ENCODE data around the gene BEND5. TPM values are rescaled to one million over a fixed set of nuclear protein-coding genes. Genes with fewer than 3 reads are reported as not detected.

Gene BEND5
- total RNA-seq, 4 donors from 2014 or later: 0.47 to 1.5 (median 1.0) TPM; not detected in 1

- ATAC-seq (ENCODE audit: low FRiP score) (no peak), DNase-seq (ENCODE audit: low spot score) (no peak)
- TF ChIP-seq CTCF (IDR thresholded peaks at IDR 0.05): no peak
Measured at GRCh38 chr1:48686159-48686558, 90.5 kb downstream of the BEND5 start.

GRCh38 chr1:48684381-48684780 lies 92.3 kb downstream of the BEND5 start:
- DNase-seq (ENCODE audit: low spot score) (no peak), ATAC-seq (ENCODE audit: low FRiP score) (no peak)
- TF ChIP-seq CTCF (IDR thresholded peaks at IDR 0.05): no peak

- TF ChIP-seq CTCF (IDR thresholded peaks at IDR 0.05): no peak
- DNase-seq (ENCODE audit: low spot score) (no peak), ATAC-seq (ENCODE audit: low FRiP score) (no peak)
Measured at GRCh38 chr1:48683839-48684238, 92.9 kb downstream of the BEND5 start.

GRCh38 chr1:48681476-48682305 lies 95.0 kb downstream of the BEND5 start:
- no peak for DNase-seq (ENCODE audit: low spot score)
- peak; percentile 62 for ATAC-seq (ENCODE audit: low FRiP score)
- no peak for TF ChIP-seq CTCF (IDR thresholded peaks at IDR 0.05)

- no peak for TF ChIP-seq CTCF (IDR thresholded peaks at IDR 0.05)
- no peak for ATAC-seq (ENCODE audit: low FRiP score)
Measured at GRCh38 chr1:48680411-48681035, 96.2 kb downstream of the BEND5 start.

GRCh38 chr1:48679859-48680258 lies 96.8 kb downstream of the BEND5 start:
- no peak for ATAC-seq (ENCODE audit: low FRiP score)
- TF ChIP-seq CTCF (IDR thresholded peaks at IDR 0.05): no peak
- DNase-seq (ENCODE audit: low spot score): no peak

More at GRCh38 chr1:48680411-48681035, 96.2 kb downstream of the BEND5 start:
- DNase-seq (ENCODE audit: low spot score): no peak
